ENCODE data around the gene ZBTB6.

DNA sequence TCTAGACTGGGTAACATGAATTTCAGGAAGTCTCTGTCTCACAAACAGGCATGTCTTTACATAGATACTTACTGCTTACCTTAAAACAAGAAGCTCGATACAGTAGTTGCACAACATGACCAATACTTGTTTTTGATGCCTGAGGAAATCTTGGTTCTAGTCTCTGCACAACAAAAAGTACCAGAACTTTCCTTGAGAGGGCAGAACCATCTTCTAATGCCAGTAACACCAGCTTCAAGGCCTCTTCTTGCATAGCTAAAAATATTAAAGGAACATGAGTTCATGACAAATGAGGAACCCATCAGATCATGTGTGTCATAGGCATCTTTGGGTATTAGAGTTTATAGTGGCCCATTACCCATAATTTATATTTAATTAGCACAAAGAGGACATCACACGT lies 30.0 kb downstream of the ZBTB6 start:
- TF ChIP-seq, protein P1, sequence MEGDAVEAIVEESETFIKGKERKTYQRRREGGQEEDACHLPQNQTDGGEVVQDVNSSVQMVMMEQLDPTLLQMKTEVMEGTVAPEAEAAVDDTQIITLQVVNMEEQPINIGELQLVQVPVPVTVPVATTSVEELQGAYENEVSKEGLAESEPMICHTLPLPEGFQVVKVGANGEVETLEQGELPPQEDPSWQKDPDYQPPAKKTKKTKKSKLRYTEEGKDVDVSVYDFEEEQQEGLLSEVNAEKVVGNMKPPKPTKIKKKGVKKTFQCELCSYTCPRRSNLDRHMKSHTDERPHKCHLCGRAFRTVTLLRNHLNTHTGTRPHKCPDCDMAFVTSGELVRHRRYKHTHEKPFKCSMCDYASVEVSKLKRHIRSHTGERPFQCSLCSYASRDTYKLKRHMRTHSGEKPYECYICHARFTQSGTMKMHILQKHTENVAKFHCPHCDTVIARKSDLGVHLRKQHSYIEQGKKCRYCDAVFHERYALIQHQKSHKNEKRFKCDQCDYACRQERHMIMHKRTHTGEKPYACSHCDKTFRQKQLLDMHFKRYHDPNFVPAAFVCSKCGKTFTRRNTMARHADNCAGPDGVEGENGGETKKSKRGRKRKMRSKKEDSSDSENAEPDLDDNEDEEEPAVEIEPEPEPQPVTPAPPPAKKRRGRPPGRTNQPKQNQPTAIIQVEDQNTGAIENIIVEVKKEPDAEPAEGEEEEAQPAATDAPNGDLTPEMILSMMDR (IDR thresholded peaks at IDR 0.05): no peak
- TF ChIP-seq POLR2A (IDR thresholded peaks at IDR 0.05) (no peak), POLR2AphosphoS5 (IDR thresholded peaks at IDR 0.05) (no peak)

Measured in prostate gland (tissue), 2 donors.